ENCODE measurements around the gene GPC3.

GPC3 gene

GRCh38 chrX:133939655-133940302, 45.6 kb downstream of the GPC3 start:
- H3K27me3 ChIP-seq (ENCODE audit: insufficient read depth, low read length) = no peaks in the 10 kb centered on the region
- H3K9me2 ChIP-seq (ENCODE audit: low read depth, low read length) = no peaks in the 10 kb centered on the region
- no peak overlapping the region for H3K9ac ChIP-seq (ENCODE audit: low read length)
- H3K4me3 ChIP-seq (ENCODE audit: low read depth, low read length, poor library complexity, severe bottlenecking) = no peak overlapping the region
- H2AFZ ChIP-seq (ENCODE audit: low read length) = no peak overlapping the region
- no peak for TF ChIP-seq EZH2 (IDR thresholded peaks at IDR 0.05; ENCODE audit: borderline replicate concordance, low read length)
- no peak for TF ChIP-seq CTCF (IDR thresholded peaks at IDR 0.05; ENCODE audit: low read length)
- H3K4me1 ChIP-seq (ENCODE audit: insufficient read depth, low read length, severe bottlenecking) = no peaks in the 10 kb centered on the region
- no peaks in the 10 kb centered on the region for H3K36me3 ChIP-seq (ENCODE audit: insufficient read depth, low read length)
- no peaks in the 10 kb centered on the region for H3F3A ChIP-seq (ENCODE audit: insufficient read depth, low read length)
- no peak overlapping the region for H3K4me2 ChIP-seq (ENCODE audit: low read length)
- no peaks in the 10 kb centered on the region for H4K20me1 ChIP-seq (ENCODE audit: insufficient read depth, low read length)
- no peaks in the 10 kb centered on the region for H3K79me2 ChIP-seq (ENCODE audit: insufficient read depth, low read length)
- H3K27ac ChIP-seq (ENCODE audit: low read depth, low read length, poor library complexity, severe bottlenecking) = no peak overlapping the region
- no peaks in the 10 kb centered on the region for H3K9me3 ChIP-seq (ENCODE audit: low read length)

- H3K9ac ChIP-seq (ENCODE audit: low read length) = no peak overlapping the region
Observed at GRCh38 chrX:133938530-133938929, 46.9 kb downstream of the GPC3 start.

GRCh38 chrX:133937022-133937421, 48.4 kb downstream of the GPC3 start:
- no peaks in the 10 kb centered on the region for H3K9me3 ChIP-seq (ENCODE audit: low read length)
- no peaks in the 10 kb centered on the region for H3K79me2 ChIP-seq (ENCODE audit: insufficient read depth, low read length)
- no peak overlapping the region for H3K27ac ChIP-seq (ENCODE audit: low read depth, low read length, poor library complexity, severe bottlenecking)
- H4K20me1 ChIP-seq (ENCODE audit: insufficient read depth, low read length) = no peaks in the 10 kb centered on the region
- no peak overlapping the region for H2AFZ ChIP-seq (ENCODE audit: low read length)
- no peaks in the 10 kb centered on the region for H3K4me1 ChIP-seq (ENCODE audit: insufficient read depth, low read length, severe bottlenecking)
- H3K4me2 ChIP-seq (ENCODE audit: low read length) = no peak overlapping the region
- TF ChIP-seq CTCF (IDR thresholded peaks at IDR 0.05; ENCODE audit: low read length) (no peak), EZH2 (IDR thresholded peaks at IDR 0.05; ENCODE audit: borderline replicate concordance, low read length) (no peak)
- H3K9ac ChIP-seq (ENCODE audit: low read length) = no peak overlapping the region
- H3F3A ChIP-seq (ENCODE audit: insufficient read depth, low read length) = no peaks in the 10 kb centered on the region
- no peaks in the 10 kb centered on the region for H3K36me3 ChIP-seq (ENCODE audit: insufficient read depth, low read length)
- no peaks in the 10 kb centered on the region for H3K9me2 ChIP-seq (ENCODE audit: low read depth, low read length)
- no peaks in the 10 kb centered on the region for H3K27me3 ChIP-seq (ENCODE audit: insufficient read depth, low read length)
- no peak overlapping the region for H3K4me3 ChIP-seq (ENCODE audit: low read depth, low read length, poor library complexity, severe bottlenecking)

More at GRCh38 chrX:133938530-133938929, 46.9 kb downstream of the GPC3 start:
- no peaks in the 10 kb centered on the region for H3K79me2 ChIP-seq (ENCODE audit: insufficient read depth, low read length)
- no peaks in the 10 kb centered on the region for H3K9me3 ChIP-seq (ENCODE audit: low read length)
- no peak overlapping the region for H2AFZ ChIP-seq (ENCODE audit: low read length)
- H3K4me2 ChIP-seq (ENCODE audit: low read length) = no peak overlapping the region
- H3F3A ChIP-seq (ENCODE audit: insufficient read depth, low read length) = no peaks in the 10 kb centered on the region
- TF ChIP-seq EZH2 (IDR thresholded peaks at IDR 0.05; ENCODE audit: borderline replicate concordance, low read length) = no peak
- no peak for TF ChIP-seq CTCF (IDR thresholded peaks at IDR 0.05; ENCODE audit: low read length)
- H3K4me3 ChIP-seq (ENCODE audit: low read depth, low read length, poor library complexity, severe bottlenecking) = no peak overlapping the region
- H3K27me3 ChIP-seq (ENCODE audit: insufficient read depth, low read length) = no peaks in the 10 kb centered on the region
- no peaks in the 10 kb centered on the region for H4K20me1 ChIP-seq (ENCODE audit: insufficient read depth, low read length)
- no peak overlapping the region for H3K27ac ChIP-seq (ENCODE audit: low read depth, low read length, poor library complexity, severe bottlenecking)
- no peaks in the 10 kb centered on the region for H3K9me2 ChIP-seq (ENCODE audit: low read depth, low read length)
- H3K4me1 ChIP-seq (ENCODE audit: insufficient read depth, low read length, severe bottlenecking) = no peaks in the 10 kb centered on the region
- H3K36me3 ChIP-seq (ENCODE audit: insufficient read depth, low read length) = no peaks in the 10 kb centered on the region
